Muscle layer of duodenum (tissue), 2 donors: ENCODE data around the gene RTN1.
"Not testable (repeated sequence)": the region's sequence is repeated elsewhere in the genome, so short reads cannot be mapped to it uniquely, and the experiment has no call there.

Source experiments
- H3K27ac ChIP-seq: one replicate; pipeline ENCODE4 v1.7.0; 2013; ENCODE audit warnings: mild to moderate bottlenecking, low read length
- H3K27me3 ChIP-seq: one replicate; pipeline ENCODE4 v1.7.0; 2013; ENCODE audit warnings: low read depth, mild to moderate bottlenecking, control low read depth, low read length
- H3K36me3 ChIP-seq, 2 donors: one replicate each; pipeline ENCODE4 v1.7.0; 2013; ENCODE audit warnings: low read length in 2 of 2, control low read depth in 1 of 2, mild to moderate bottlenecking in 1 of 2; ENCODE audit not compliant: insufficient read depth in 2 of 2, control insufficient read depth in 1 of 2
- H3K4me1 ChIP-seq, 2 donors: one replicate each; pipeline ENCODE4 v1.7.0; 2013; ENCODE audit warnings: low read length in 2 of 2, mild to moderate bottlenecking in 2 of 2, control low read depth in 1 of 2, moderate library complexity in 1 of 2; ENCODE audit not compliant: insufficient read depth in 2 of 2, control insufficient read depth in 1 of 2
- H3K4me3 ChIP-seq, 2 donors: one replicate each; pipeline ENCODE4 v1.7.0; 2013; ENCODE audit warnings: low read length in 2 of 2, low read depth in 1 of 2, mild to moderate bottlenecking in 1 of 2
- H3K9me3 ChIP-seq, 2 donors: one replicate each; pipeline ENCODE4 v1.7.0; 2013; ENCODE audit warnings: low read length in 2 of 2, control low read depth in 1 of 2, mild to moderate bottlenecking in 1 of 2; ENCODE audit not compliant: control insufficient read depth in 1 of 2
- donor health status: healthy.

RTN1 gene

DNA sequence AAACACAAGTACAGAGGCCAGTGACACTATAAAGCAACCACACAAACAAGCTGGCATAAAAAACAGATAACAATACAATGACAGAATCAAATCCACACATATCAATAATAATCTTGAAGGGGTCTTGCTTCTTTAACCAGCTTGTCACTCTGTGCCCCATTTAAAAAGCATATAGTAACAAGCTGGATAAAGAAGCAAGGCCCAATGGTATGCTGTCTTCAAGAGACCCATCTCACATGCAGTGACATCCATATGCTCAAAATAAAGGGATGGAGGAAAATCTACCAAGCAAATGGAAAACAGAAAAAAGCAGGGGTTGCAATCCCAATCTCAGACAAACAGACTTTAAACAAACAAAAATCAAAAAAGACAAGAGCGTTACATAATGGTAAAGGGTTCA lies 223.7 kb downstream of the RTN1 start:
- H3K4me1 ChIP-seq, H3K27me3 ChIP-seq: not testable (repeated sequence)
- peaks cover 4 to 48% of the 10 kb centered on the region in 2 donors for H3K9me3 ChIP-seq

GRCh38 chr14:59638885-59639284 lies 231.7 kb downstream of the RTN1 start:
- Histone ChIP-seq H3K4me1 (no peaks in the 10 kb centered on the region), H3K27ac (no peak overlapping the region), H3K36me3 (no peaks in the 10 kb centered on the region), H3K9me3 (peaks cover 0 to 12% of the 10 kb centered on the region in 2 donors), H3K4me3 (no peak overlapping the region), H3K27me3 (no peaks in the 10 kb centered on the region)

More for the DNA sequence above, 223.7 kb downstream of the RTN1 start:
- H3K4me3 ChIP-seq, H3K27ac ChIP-seq, H3K36me3 ChIP-seq: not testable (repeated sequence)

- Histone ChIP-seq H3K4me3 (no peak overlapping the region), H3K9me3 (no peaks in the 10 kb centered on the region), H3K27me3 (peaks cover 6% of the 10 kb centered on the region), H3K4me1 (peaks cover 0 to 4% of the 10 kb centered on the region in 2 donors), H3K36me3 (no peaks in the 10 kb centered on the region), H3K27ac (no peak overlapping the region)
Measured at GRCh38 chr14:59634617-59635016, 236.0 kb downstream of the RTN1 start.

DNA sequence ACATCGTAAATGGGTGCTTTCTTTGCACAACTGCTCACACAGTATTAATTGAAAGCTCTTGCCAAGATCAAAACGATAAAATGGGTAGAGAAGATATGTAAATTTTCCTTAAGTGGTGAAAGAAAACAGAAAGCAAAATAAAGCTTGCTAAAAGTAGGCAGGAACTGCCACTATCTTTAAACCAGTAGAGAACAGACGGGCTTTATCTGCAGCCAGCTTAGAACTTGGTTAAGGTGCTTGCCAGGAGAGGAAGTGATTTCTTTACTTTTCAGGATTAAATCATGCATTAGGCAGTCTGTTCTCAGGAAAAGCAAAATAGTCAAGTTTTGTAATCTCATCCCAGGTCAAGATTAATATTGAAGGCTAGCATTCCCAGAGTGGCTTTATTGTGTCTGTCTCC lies 237.1 kb downstream of the RTN1 start:
- Histone ChIP-seq H3K4me3 (no peak overlapping the region), H3K4me1 (peaks cover 0 to 4% of the 10 kb centered on the region in 2 donors), H3K36me3 (no peaks in the 10 kb centered on the region), H3K9me3 (no peaks in the 10 kb centered on the region), H3K27me3 (peaks cover 6% of the 10 kb centered on the region), H3K27ac (no peak overlapping the region)

- Histone ChIP-seq H3K9me3 (no peaks in the 10 kb centered on the region), H3K4me1 (peaks cover 0 to 4% of the 10 kb centered on the region in 2 donors), H3K27ac (no peak overlapping the region), H3K27me3 (peaks cover 6% of the 10 kb centered on the region), H3K4me3 (no peak overlapping the region), H3K36me3 (no peaks in the 10 kb centered on the region)
Measured at GRCh38 chr14:59632381-59632780, 238.2 kb downstream of the RTN1 start.

DNA sequence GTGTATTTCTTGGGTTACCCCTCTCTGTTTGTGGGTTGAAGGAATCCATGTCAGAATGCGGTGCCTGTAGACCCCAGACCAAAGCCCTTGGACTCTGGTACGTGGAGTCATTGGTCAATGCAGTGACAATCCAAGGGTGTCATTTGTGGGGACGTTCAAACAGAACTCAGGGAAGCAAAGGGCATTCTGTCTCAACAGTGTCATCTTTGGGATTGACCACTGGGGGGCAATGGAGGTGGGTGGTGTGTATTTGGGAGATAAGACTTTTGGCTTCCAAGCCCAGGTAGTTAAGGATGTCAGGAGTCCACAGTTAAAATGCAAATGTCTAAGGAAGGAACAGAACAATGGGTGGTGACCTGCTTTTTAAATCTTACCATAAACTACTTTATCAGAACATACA lies 239.3 kb downstream of the RTN1 start:
- Histone ChIP-seq H3K36me3 (no peaks in the 10 kb centered on the region), H3K27ac (no peak overlapping the region), H3K9me3 (no peaks in the 10 kb centered on the region), H3K27me3 (peaks cover 6% of the 10 kb centered on the region), H3K4me3 (no peak overlapping the region), H3K4me1 (peaks cover 0 to 4% of the 10 kb centered on the region in 2 donors)

GRCh38 chr14:59630288-59630963 lies 240.2 kb downstream of the RTN1 start:
- Histone ChIP-seq H3K9me3 (no peaks in the 10 kb centered on the region), H3K4me3 (no peak overlapping the region), H3K27me3 (peaks cover 6% of the 10 kb centered on the region), H3K27ac (no peak overlapping the region), H3K36me3 (no peaks in the 10 kb centered on the region), H3K4me1 (peaks cover 0 to 4% of the 10 kb centered on the region in 2 donors)

DNA sequence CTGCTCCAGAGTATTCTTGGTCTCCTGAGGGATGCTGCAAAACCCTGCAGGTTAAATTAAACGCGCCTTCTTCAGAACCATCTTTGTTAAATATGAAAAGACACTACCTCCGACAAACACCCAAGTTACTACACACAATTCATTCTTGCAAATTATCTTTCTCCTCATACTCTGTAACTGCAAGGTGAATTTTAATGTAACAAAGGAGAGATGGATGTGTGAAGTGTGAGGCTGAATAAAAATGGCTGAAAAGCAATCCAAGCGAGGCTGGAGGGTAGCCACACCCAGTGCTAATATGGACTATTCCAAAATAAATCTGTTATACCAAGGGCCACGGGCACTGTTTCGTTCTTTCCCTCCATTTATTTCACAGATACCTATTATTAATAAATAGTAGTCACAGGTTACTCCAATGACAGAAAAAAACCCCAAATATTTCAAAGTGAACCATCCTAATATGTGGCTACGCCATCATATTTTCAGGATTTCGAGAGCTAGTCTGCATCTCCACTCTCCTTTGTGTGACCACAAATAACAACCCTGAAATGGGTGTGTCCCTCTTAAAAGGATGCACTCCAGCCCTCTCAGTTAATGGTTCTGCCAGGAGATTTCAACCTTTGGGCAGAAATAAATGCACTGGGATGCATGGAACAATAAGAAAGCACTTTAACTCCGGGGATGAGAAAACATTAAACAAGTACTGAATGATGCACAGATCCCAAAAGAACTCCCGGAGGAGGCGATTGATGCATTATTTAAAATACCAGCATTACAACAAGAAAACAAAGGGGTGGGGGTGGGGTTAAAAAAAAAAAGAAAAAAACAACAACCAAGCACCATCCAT lies 240.9 kb downstream of the RTN1 start:
- Histone ChIP-seq H3K36me3 (no peaks in the 10 kb centered on the region), H3K9me3 (no peaks in the 10 kb centered on the region), H3K27ac (no peak overlapping the region), H3K27me3 (peaks cover 6% of the 10 kb centered on the region), H3K4me1 (peaks cover 0 to 4% of the 10 kb centered on the region in 2 donors), H3K4me3 (no peak overlapping the region)

DNA sequence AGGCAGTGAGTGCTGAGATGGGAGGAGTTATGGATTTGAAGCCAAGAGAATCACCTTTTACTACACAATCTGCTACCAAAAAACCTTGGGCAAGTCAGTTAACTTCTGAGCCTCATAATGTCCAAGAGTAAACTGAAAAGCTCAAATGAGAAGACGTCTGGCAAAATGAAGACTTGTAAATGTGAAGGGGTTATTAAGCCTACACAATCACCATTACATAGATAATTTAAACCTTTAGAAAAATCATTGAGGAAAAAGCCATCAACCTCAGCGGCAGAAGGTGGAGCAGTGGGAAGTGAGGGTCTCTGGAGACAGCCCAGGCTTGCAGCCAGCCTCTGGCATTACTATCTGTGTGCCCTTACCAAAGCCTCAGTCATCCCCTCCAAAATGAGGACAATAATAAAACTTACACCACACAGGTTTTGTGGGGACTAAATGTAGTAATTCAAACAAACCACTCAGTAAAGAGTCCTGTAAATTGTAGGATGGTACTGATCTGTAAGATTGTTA lies 243.5 kb downstream of the RTN1 start:
- H3K4me1 ChIP-seq, result peaks cover 0 to 4% of the 10 kb centered on the region in 2 donors
- H3K27me3 ChIP-seq, result peaks cover 6% of the 10 kb centered on the region
- H3K9me3 ChIP-seq, result no peaks in the 10 kb centered on the region
- no peak overlapping the region for H3K4me3 ChIP-seq
- no peak overlapping the region for H3K27ac ChIP-seq
- no peaks in the 10 kb centered on the region for H3K36me3 ChIP-seq

DNA sequence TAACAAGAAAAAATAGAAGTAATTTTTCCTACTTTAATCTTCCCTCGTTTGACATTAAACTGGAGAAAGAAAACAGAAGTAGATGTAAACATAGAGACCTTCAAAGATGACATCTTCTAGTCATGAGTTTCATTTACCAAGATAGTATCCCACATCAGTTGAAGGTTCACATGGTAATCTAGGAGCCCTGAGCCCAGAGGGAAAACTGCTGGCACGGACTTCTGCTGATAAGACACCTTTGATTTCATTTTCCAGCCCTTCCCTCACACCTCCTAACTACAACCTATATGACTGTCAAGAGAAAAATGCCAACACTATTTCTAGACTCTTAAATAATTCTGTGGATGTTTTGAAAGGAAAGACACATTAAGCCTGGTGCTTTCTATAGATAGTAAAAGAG lies 247.9 kb downstream of the RTN1 start:
- no peaks in the 10 kb centered on the region for H3K27me3 ChIP-seq
- H3K27ac ChIP-seq, result no peak overlapping the region
- H3K4me1 ChIP-seq, result no peaks in the 10 kb centered on the region
- H3K9me3 ChIP-seq, result no peaks in the 10 kb centered on the region
- H3K4me3 ChIP-seq, result no peak overlapping the region
- H3K36me3 ChIP-seq, result no peaks in the 10 kb centered on the region

DNA sequence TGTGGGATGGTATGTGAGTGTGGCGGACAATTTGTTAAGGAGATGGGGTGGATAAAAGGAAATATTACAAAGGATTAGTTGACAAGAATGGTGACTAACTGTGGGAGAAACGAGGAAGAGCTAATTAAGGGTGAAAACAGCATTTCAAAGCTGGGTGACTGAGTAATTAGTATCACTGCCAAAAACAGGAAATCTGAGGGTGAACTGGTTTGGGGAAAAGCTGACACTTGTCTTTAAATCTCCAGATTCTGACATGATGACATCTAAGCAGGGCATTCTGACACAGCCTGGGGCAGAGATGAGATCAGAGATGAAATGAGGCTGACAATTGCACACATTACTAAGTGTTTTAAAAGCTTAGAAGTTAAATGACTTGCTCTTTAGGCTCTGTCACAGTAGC lies 251.5 kb downstream of the RTN1 start:
- Histone ChIP-seq H3K4me3 (no peak overlapping the region), H3K27ac (no peak overlapping the region), H3K4me1 (no peaks in the 10 kb centered on the region), H3K36me3 (no peaks in the 10 kb centered on the region), H3K27me3 (no peaks in the 10 kb centered on the region), H3K9me3 (no peaks in the 10 kb centered on the region)
